HG02884 (cell line): ENCODE results near the gene RAB38.

Source experiments
- ATAC-seq: cut with Tn5 transposase; IDR thresholded peaks from one replicate; pipeline ENCODE4 v1.9.1; 2021; ENCODE audit warnings: mild to moderate bottlenecking, moderate library complexity; ENCODE audit not compliant: unreplicated experiment

The RAB38 gene

DNA sequence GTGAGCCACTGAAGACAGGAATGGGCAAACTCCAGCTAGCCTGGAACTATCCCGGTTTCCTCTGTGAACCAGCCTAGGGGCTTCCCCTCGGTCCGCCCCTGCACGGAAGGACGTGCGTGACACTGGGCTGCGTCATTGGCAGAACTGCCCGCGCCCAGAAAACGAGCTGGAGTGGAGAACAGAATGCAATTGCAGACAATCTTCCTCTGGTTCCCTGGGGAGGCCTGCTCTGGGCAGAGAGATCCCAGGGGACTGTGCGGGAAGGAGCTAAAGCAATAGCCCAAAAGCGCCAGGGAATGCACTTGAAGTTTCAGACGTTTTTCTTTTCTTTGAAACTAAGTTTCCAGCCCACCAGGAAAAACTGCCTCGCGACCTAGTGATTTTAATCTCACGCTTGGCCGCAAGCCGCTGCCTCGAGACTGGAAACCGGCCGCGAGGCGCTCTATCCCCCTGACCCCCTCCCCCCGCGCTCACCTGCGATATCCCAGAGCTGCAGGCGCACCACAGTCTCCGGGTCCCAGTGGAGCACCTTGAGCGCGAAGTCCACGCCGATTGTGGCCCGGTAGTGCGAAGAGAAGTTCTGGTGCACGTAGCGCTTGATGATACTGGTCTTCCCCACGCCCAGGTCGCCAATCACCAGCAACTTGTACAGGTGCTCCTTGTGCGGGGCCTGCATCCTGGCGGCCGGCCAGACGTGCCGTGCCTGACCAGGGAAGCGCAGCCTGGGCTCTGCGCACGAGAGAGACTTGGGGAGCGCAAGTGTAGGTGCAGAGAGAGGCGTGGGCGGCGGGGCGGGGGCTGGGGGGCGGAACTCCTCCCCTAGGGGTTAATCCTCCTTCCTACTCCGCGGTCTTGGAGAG, at the start of gene RAB38:
Gene RAB38 (minus strand): TSS at position 735 of the 860 bp plus-strand sequence. CDS start 59 bp downstream, at position 676.
- ATAC-seq, result peak; percentile 38

DNA sequence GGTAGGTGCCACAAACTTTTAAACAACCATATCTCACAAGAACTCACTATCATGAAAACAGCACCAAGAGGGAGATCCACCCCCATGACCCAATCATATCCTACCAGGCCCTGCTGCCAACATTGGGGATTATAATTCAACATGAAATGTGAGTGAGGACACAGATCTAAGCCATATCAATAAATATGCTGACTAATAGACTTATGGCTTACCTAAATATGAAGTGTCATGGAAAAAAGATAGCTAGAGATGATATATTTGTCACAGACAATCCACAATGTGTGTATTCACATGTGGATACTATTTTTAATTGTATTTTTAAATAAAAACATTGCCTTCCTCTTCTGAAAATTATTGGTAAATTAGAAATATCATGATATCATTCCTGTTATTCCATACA, 38.2 kb upstream of the RAB38 start:
- ATAC-seq, result no peak

DNA sequence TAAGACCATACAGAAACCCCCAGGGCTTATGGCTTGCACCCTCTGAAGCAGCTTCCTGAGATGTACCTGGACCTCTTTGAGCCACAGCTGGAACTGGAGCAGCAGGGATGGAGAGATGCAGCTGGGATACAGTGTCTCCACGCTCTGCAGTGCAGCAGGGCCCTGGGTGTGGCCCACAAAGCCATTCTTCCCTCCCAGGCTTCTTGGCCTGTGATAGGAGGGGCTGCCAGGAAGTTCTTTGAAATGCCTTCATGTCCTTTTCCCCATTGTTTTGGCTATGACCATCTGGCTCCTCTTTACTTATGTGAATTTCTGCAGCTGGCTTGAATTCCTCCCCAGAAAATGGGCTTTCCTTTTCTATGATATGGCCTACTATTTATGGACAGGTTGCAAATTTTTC, 37.1 kb upstream of the RAB38 start:
- ATAC-seq, result no peak

DNA sequence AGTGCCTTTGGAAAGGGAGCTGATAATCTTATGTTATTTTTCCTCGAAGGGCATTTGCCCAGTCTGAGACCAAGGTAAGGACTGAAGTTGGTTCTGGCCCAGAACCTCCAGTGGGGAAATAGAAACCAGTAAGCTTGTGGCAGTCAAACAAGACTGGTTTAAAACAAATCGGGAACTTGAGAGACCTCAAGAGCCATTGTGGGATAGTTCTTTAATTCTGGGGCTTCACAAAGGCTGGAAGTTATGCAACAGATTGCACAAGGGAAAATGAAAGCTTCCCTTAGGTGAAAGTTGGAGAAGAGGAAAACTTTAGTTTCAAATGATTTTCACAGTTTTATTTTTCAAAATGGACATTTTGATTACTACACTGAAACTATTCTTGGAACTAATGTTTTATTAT, 33.5 kb upstream of the RAB38 start:
- no peak for ATAC-seq

DNA sequence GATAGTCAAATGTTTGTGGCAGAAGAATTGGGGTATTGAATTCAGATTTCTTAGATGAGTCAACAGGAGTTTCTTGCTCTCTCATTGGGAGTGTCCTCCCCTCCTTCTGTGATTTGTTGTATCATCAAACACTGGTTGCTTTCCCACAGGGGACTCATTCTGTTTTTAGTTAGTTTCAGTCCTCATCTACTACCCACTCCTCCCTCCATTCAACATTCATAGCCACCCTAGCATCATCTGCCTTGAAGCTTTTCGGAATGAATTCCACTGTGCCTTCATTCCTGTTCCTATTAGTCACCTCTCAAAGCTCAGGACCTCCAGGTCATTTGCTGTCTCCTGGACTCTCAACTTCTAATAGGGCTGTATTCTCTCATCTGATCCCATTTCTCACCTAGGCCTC, 31.5 kb upstream of the RAB38 start:
- ATAC-seq, result peak; percentile 83

DNA sequence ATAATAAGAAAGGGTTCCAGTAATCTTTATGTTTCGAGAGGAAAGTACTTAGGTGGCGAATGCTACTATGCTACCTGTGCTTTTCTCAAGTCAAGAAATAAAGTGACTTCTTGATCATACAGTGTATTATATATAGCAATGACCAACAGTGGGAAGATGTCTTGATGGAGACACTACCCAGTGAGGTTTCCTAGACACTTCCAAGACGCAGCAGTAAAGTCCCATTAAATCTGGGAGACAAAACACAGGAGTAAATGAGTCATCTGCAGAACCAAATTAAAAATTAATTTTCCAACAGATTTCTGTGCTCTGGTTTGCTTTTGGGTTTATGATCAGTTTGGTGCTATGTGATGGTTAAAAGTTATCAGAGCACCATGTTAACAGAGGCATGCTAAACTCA, 29.1 kb upstream of the RAB38 start:
- ATAC-seq, result no peak

DNA sequence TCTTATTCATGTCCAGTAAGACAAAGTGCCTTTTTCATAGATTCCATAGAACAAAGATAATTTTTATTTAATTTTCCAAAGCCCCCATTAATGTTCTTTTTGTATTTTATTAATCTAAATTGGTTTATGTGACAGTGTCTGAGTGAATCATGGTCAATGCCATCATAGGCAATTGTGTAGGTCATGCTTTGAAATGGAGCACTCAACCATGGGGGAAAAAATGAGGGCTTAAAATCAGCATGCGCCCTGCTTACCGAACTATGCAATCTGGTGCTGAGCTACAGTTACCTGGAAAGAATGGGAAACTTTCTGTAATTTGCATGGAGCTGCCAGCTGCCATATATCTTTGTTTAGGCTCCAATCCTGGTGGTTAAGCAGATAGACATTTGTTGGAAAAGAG, 28.4 kb upstream of the RAB38 start:
- no peak for ATAC-seq

DNA sequence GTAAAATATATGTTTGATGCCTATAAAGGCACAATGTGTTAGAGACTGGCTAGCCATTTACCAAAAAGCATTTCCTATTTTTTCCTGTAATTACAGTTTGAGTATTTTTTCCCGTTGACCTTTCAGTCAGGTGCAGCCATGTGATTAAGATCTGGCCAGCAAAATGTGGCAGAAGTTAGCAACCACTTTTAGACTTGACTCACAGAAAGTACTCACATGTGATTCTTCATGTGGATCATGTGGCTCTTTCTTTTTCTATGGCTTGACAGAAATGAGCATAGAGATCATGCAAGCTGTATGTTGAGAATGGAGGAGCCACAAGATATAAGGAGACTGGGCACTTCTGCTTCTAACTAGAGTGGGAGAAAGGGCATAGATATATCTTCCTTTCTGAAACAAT, 27.3 kb upstream of the RAB38 start:
- ATAC-seq, result no peak

DNA sequence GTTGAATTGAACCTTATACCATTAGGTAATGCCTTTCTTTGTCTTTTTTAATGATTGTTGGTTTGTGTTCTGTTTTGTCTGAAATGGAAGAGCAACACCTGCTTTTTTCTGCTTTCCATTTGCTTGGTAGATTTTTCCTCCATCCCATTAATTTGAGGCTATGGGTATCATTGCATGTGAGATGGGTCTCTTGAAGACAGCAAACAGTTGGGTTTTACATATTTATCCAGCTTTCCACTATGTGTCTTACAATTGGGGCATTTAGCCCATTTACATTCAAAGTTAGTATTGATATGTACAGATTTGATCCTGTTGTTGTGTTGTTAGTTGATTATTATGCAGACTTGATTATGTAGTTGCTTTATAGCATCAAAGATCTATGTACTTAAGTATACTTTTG, 21.1 kb upstream of the RAB38 start:
- no peak for ATAC-seq

DNA sequence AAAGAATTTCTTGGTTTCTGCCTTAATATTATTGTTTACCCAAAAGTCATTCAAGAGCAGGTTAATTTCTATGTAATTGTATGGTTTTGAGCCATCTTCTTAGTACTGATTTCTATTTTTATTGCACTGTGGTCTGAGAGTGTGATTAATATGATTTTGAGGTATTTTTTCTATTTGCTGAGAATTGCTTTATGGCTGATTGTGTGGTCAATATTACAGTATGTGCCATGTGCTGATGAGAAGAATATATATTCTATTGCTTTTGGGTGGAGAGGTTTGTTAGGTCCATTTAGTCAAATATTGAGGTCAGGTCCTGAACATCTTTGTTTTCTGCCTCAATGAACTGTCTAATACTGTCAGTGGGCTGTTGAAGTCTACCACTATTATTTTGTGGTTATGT, 20.7 kb upstream of the RAB38 start:
- no peak for ATAC-seq

DNA sequence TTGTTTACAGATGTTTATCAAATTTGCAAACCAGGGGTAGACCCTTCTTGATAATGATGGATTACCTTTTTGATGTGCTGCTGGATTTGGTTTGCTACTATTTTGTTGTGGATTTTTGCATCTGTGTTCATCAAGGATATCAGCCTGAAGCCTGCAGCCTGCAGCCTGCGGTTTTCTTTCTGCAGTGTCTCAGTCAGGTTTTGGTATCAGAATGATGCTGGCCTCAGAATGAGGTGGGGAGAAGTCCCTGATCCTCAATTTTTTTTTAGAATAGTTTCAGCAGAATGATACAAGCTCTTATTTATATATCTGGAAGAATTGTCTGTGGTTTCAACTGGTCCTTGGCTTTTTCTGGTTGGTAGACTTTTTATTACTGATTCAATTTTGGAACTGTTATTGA, 19.7 kb upstream of the RAB38 start:
- peak; percentile 58 for ATAC-seq

DNA sequence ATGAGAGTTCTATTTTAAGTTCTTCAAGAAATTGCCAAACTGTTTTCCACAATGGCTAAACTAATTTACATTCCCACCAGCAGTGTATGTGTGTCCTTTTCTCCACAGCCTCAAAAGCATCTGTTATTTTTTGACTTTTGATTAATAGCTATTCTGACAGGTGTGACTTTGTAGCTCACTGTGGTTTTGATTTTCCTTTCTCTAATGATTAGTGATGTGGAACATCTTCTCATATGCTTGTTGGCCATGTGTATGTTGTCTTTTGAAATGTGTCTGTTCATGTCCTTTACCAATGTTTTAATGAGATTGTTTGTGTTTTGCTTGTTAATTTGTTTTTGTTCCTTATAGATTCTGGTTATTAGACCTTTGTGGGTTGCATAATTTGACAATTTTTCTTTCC, 18.0 kb upstream of the RAB38 start:
- no peak for ATAC-seq

DNA sequence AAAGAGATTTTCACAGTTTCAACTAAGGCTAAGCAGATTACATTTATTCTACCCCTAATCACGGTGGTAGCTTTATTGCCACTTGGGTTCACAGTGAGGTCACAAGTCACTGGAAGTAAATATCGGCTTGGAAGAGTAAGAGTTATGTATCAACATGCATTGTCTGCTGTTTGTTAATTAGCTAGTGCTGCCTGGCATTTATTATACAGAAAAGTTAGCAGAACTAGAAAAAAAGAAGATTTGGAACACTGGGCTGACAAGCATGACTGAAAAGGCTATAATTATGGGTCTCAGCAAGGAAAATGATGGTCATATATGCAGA, 13.7 kb upstream of the RAB38 start:
- ATAC-seq, result no peak

DNA sequence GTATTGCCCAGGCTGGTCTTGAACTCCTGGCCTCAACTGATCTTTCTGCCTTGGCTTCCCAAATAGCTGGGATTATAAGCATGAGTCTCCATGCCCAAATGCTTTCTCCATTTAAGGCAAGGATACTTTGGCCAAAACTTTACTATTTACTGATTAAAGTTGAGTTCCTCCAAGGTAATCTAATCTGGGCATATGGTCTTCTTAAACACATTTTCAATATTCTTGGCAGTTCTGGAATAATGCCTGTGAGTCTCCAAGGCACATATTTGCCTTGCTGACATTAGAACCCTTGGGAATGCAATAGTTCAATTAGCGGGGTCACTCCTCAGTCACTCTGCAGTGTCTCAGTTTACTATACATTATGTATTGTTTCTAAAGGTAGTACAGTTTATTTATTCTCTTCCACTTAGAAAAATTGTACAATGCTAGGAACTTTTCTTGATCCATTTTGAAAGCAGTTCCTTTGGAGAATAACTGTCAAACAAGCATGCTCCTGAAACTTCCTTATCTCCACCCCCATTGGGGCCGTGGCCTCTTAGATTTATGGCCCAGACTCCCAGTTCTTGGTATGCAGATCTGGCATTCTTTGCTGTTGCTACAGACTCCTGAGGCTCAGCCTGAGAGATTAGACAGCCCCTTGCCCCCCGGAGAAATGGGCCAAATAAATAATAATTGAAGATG, 13.1 kb upstream of the RAB38 start:
- no peak for ATAC-seq

DNA sequence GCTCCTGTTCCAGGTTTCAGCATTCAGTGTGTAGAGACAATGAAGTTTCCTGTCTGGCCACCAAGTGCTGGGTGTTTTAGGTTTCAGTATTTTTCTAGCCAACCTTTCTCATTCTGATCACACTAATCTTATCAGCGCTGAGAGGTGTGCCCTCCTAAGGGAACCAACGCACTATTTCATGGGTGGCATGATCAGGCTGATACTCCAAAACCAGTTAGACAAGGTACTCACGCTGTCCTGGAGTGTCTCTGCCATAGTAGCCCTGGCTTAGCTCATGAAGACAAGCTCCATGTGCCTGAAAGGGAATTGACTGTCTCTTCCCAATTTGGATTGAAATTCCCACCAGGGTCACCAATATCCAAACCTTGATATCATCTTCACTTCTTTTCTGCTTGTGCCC, 8.0 kb upstream of the RAB38 start:
- ATAC-seq, result no peak

DNA sequence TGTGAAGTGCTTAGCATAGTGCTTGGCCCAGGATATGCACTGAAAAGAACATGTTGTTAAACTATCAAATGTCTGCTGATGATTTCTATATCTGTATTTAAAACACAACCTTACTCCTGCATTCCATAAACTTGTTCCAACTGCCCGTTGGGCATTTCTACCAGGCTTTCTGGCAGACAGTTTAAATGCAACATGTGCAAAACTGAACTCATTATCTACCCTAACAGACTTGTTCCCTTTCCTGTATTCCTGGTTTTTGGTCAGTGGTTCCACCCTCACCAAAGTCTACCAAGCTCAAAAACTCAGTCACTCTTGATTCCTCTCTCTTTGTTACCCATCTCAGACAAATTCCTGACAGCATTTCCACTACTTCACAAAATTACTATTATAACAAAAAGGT, 6.5 kb upstream of the RAB38 start:
- no peak for ATAC-seq

DNA sequence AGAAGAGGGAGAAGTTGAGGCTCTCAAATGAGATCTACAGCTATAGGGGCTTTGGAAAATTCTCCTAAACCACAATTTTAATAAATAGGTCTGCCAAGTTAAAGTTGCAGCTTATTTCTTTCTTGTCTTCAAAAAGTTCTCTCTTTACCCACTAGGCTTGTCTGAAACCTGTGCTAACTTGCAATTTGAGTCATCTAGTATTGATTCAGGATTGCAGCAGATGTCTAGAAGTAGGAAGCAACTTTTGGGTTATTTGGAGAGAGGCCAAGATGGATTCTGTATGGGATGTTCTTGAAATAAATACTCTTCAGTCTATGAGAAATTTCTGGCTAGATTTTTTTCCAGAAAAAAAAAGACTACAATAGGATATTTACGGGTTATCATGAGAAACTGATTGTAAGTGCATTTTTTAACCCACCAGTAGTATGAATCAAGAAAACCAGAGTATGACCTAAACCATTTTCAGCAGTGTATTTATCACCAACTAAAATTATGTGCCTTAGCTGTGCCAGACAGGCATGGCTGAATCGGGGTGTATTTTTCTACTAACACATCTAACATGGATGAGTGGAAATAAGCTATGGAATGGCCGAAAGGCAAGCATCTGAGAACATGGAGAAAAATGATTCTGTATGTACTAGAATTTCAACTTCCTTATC, 4.9 kb upstream of the RAB38 start:
- no peak for ATAC-seq

DNA sequence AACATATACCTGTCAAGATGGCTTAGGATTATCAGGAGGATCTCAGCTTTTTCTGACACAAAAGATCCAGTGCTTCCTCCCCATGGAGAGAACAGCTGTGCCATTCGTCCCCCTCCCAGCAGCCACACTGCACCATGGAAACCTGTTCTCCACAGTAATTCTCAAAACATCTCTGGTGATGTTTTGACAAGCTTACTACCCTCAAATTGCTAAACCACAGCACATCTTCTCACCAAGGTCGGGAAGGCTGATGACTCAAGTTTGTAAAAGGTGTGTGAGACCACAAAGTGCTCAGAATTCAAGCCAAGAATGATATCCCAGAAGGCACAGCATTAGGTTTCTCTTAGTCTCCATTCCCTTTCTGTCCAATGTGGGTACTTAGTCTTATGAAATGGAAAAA, 3.9 kb upstream of the RAB38 start:
- ATAC-seq, result peak; percentile 72

DNA sequence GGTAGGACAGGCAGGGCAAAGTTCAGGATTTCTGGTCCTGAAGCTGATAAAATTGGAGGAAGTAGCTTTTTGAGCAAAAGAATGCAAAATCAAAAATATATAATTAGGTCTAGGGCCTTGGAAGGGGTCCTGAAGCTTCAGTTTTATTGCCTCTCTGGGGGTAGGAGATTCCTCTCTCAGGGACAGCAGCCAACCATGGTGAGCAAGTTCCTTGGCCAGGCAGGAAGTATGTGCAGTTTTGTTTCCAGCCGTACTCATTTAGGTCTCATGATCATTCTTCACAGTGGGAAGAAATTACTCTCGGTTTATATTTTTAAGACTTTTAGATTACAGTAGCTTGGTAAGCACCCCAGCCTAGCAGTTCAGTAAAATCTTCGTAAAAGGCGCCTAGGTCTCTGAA, 2.9 kb upstream of the RAB38 start:
- ATAC-seq, result no peak

DNA sequence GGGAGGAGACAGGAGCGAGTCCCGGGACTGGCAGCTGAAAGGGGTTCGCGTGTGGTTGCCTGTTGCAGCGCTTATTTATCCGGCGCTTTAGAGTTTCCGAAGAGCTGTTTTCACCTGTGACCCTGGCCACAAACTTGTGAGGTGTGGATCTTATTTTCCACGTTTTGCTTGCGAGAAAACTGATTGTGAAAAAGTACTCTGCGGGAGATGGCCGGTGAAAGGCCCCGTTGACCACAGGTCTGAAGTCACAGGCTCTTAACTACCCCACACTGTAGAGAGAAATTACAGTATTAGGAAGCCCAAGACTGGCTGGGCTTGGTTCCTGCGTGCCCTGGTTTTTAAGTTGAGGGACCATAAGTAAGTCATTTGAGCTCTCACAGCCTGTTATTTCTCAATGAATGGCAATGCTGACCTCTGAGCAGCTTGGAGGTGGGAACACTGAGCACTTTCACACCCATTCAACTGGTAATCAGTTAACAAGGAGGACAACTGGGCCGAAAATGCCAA, 379 bp upstream of the RAB38 start:
- ATAC-seq, result peak; percentile 10

DNA sequence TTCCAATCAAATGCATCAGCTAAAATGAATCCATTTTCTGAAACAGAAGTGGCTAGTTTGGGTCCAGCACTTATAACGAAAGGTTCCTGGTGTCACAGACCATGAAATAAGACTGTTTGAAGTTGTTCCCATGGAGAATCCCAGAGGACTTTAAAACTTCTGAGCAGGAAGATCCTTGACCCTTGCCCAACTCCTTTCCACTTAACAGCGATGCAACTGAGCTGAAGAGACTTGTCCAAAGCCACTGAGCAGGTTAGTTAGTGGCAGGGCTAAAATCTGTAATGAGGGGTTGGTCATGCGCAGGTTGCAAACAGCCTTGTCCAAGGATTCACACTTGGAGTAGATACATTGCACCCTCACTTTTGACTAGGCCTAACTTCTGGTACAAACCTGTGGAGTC, 1.3 kb downstream of the RAB38 start:
- no peak for ATAC-seq

DNA sequence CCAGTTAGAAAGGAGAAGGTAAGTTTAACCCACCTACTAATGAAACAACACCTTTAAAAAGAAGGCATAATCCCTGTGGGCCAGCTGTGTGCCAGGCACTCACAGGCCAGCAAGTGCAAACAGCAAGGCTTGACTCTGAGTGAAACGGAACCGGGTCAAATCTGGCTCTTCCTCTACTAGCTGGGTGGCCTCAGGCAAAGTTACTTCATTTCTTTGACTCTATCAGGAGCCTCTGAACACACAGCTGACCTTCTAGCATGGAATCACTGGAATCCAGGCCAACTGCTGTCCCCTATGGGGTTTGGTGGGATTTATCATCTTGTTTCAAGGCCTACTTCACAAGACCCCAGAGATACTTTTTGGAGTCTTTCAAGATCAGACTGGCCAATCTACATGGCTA, 3.3 kb downstream of the RAB38 start:
- no peak for ATAC-seq
